OCI-LY1 (cell line): Measurements from ENCODE around the gene TMEM266.

ENCODE experiments used
- H2AFZ ChIP-seq: fragments of 200-600 bp; sonication (generic), shearing (Covaris generic); 2 replicates; pipeline ENCODE4 v1.6.0; 2014; ENCODE audit warnings: antibody characterized with exemption, mild to moderate bottlenecking, low read length
- H3F3A ChIP-seq: fragments of 200-600 bp; sonication (generic), shearing (Covaris generic); 2 replicates; pipeline ENCODE4 v1.6.0; 2014; ENCODE audit warnings: mild to moderate bottlenecking, antibody characterized with exemption, low read length, moderate library complexity; ENCODE audit not compliant: insufficient read depth
- H3K27ac ChIP-seq: fragments of 200-600 bp; sonication (generic); 2 replicates; pipeline ENCODE4 v1.5.1; 2014; ENCODE audit warnings: low read length, mixed run types, mild to moderate bottlenecking, low read depth; ENCODE audit not compliant: poor library complexity, severe bottlenecking
- H3K27me3 ChIP-seq: fragments of 200-600 bp; sonication (generic); 2 replicates; pipeline ENCODE4 v1.6.0; 2014; ENCODE audit warnings: antibody characterized with exemption, mild to moderate bottlenecking, low read length, moderate library complexity; ENCODE audit not compliant: insufficient read depth
- H3K36me3 ChIP-seq: fragments of 200-600 bp; sonication (generic); 2 replicates; pipeline ENCODE4 v1.6.1; 2014; ENCODE audit warnings: mild to moderate bottlenecking, antibody characterized with exemption, low read length, moderate library complexity, mixed read lengths; ENCODE audit not compliant: insufficient read depth
- H3K4me1 ChIP-seq: fragments of 200-600 bp; sonication (generic); 2 replicates; pipeline ENCODE4 v1.5.1; 2014; ENCODE audit warnings: mild to moderate bottlenecking, low read length, moderate library complexity; ENCODE audit not compliant: insufficient read depth, severe bottlenecking
- H3K4me2 ChIP-seq: fragments of 200-600 bp; sonication (generic), shearing (Covaris generic); 2 replicates; pipeline ENCODE4 v1.6.1; 2014; ENCODE audit warnings: low read length
- H3K4me3 ChIP-seq: fragments of 200-600 bp; sonication (generic); 2 replicates; pipeline ENCODE4 v1.5.1; 2014; ENCODE audit warnings: low read length, low read depth, mild to moderate bottlenecking, mixed read lengths; ENCODE audit not compliant: poor library complexity, severe bottlenecking
- H3K79me2 ChIP-seq: fragments of 200-600 bp; shearing (Covaris generic); 2 replicates; pipeline ENCODE4 v1.6.1; 2016; ENCODE audit warnings: mixed run types, low read length, mixed read lengths; ENCODE audit not compliant: insufficient read depth
- H3K9ac ChIP-seq: fragments of 200-600 bp; sonication (generic), shearing (Covaris generic); 2 replicates; pipeline ENCODE4 v1.6.1; 2014; ENCODE audit warnings: mild to moderate bottlenecking, low read length, mixed read lengths
- H3K9me2 ChIP-seq: fragments of 200-600 bp; sonication (generic), shearing (Covaris generic); 2 replicates; pipeline ENCODE4 v1.6.1; 2014; ENCODE audit warnings: low read depth, mild to moderate bottlenecking, low read length, mixed read lengths
- H3K9me3 ChIP-seq: fragments of 200-600 bp; shearing (Covaris generic); 2 replicates; pipeline ENCODE4 v1.6.1; 2014; ENCODE audit warnings: low read length, mixed read lengths
- H4K20me1 ChIP-seq: fragments of 200-600 bp; sonication (generic), shearing (Covaris generic); 2 replicates; pipeline ENCODE4 v1.6.0; 2016; ENCODE audit warnings: mild to moderate bottlenecking, low read length; ENCODE audit not compliant: insufficient read depth
- EZH2 ChIP-seq: fragments of 200-600 bp; sonication (generic), shearing (Covaris generic); IDR thresholded peaks from 2 replicates; pipeline ENCODE4 v1.8.0; 2017; ENCODE audit warnings: borderline replicate concordance, mixed run types, mild to moderate bottlenecking, antibody characterized with exemption, low read length, moderate library complexity, mixed read lengths
- TF ChIP-seq, protein P1 (sequence below): fragments of 200-600 bp; sonication (generic), shearing (Covaris generic); IDR thresholded peaks from 2 replicates; pipeline ENCODE4 v1.5.1; 2017; ENCODE audit warnings: mild to moderate bottlenecking, antibody characterized with exemption, low read length, moderate library complexity, mixed read lengths

Gene TMEM266

GRCh38 chr15:76176059-76176458, 116.3 kb downstream of the TMEM266 start:
- Histone ChIP-seq H3K36me3 (no peaks in the 10 kb centered on the region), H3F3A (no peaks in the 10 kb centered on the region), H3K27ac (no peak overlapping the region), H3K27me3 (peaks cover 15% of the 10 kb centered on the region; the same call in 1 of the 2 replicates), H3K79me2 (no peaks in the 10 kb centered on the region), H3K4me3 (no peak overlapping the region), H3K4me1 (no peaks in the 10 kb centered on the region), H3K9me3 (no peaks in the 10 kb centered on the region), H3K9me2 (no peaks in the 10 kb centered on the region), H3K9ac (no peak overlapping the region), H2AFZ (no peak overlapping the region), H4K20me1 (no peaks in the 10 kb centered on the region), H3K4me2 (no peak overlapping the region)
- no peak for TF ChIP-seq EZH2
- TF ChIP-seq, protein P1, sequence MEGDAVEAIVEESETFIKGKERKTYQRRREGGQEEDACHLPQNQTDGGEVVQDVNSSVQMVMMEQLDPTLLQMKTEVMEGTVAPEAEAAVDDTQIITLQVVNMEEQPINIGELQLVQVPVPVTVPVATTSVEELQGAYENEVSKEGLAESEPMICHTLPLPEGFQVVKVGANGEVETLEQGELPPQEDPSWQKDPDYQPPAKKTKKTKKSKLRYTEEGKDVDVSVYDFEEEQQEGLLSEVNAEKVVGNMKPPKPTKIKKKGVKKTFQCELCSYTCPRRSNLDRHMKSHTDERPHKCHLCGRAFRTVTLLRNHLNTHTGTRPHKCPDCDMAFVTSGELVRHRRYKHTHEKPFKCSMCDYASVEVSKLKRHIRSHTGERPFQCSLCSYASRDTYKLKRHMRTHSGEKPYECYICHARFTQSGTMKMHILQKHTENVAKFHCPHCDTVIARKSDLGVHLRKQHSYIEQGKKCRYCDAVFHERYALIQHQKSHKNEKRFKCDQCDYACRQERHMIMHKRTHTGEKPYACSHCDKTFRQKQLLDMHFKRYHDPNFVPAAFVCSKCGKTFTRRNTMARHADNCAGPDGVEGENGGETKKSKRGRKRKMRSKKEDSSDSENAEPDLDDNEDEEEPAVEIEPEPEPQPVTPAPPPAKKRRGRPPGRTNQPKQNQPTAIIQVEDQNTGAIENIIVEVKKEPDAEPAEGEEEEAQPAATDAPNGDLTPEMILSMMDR = no peak

- no peaks in the 10 kb centered on the region for H3K9me3 ChIP-seq
- no peaks in the 10 kb centered on the region for H3K4me1 ChIP-seq
- no peak overlapping the region for H3K27ac ChIP-seq
- no peak overlapping the region for H3K4me3 ChIP-seq
- H3K36me3 ChIP-seq = no peaks in the 10 kb centered on the region
- peaks cover 20% of the 10 kb centered on the region; the same call in 1 of the 2 replicates for H3K27me3 ChIP-seq
- no peaks in the 10 kb centered on the region for H4K20me1 ChIP-seq
- H3K9me2 ChIP-seq = no peaks in the 10 kb centered on the region
- H3K4me2 ChIP-seq = no peak overlapping the region
- TF ChIP-seq, protein P1 = no peak
- TF ChIP-seq EZH2 = no peak
- H3F3A ChIP-seq = no peaks in the 10 kb centered on the region
- no peaks in the 10 kb centered on the region for H3K79me2 ChIP-seq
- H2AFZ ChIP-seq = no peak overlapping the region
- no peak overlapping the region for H3K9ac ChIP-seq
Measured at GRCh38 chr15:76176487-76177085, 116.8 kb downstream of the TMEM266 start.

DNA sequence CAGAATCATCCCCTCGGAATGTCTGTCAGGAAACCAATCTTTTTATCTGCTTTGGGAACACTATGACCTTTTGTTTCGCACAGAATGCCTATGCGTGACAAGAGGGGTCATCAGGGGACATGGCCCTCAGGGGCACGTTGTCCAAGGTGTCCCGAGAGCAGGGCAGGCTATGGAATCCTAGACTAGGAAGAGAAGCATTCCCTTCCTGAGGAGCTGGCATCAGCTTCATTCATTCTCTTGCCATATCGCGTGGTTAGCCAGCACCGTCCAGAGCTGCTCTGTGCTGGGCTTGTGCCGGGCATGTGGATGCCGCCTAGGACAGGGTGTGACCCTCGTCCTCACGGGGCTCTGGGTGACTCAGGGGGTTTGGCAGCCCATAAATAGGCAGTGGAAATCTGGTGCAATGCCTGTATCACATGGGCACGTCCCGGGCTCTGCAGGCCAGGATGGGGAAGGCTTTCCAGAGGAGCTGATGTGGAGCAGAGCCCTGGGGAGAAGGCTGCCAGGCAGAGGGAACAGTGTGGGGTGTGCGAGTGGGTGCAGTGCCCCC, 117.8 kb downstream of the TMEM266 start:
- TF ChIP-seq EZH2 = no peak
- TF ChIP-seq, protein P1 = no peak
- Histone ChIP-seq H3K9me3 (no peaks in the 10 kb centered on the region), H2AFZ (no peak overlapping the region), H3K4me2 (no peak overlapping the region), H3K4me1 (no peaks in the 10 kb centered on the region), H3K9me2 (no peaks in the 10 kb centered on the region), H4K20me1 (no peaks in the 10 kb centered on the region), H3F3A (no peaks in the 10 kb centered on the region), H3K79me2 (no peaks in the 10 kb centered on the region), H3K27me3 (peaks cover 20% of the 10 kb centered on the region; the same call in 1 of the 2 replicates), H3K4me3 (no peak overlapping the region), H3K36me3 (no peaks in the 10 kb centered on the region), H3K27ac (no peak overlapping the region), H3K9ac (no peak overlapping the region)
